Measurements from ENCODE around the gene C9orf78. TPM values are rescaled to one million over a fixed set of nuclear protein-coding genes. Genes with fewer than 3 reads are reported as not detected.

C9orf78 gene
- total and polyA plus RNA-seq, 9 of the 15 experiments (the other 6 are each of a cell fraction or from before 2014, with no cell fraction given) = 94.6 to 266 (median 202) TPM

GRCh38 chr9:129860653-129861446, 25.8 kb upstream of the C9orf78 start (continued):
- TF ChIP-seq MAX (CRISPR knock-in tag; IDR thresholded peaks at IDR 0.05) = peak; percentile 42; the same call in 1 of the 2 replicates
- TF ChIP-seq SIX5 (IDR thresholded peaks at IDR 0.05; ENCODE audit: borderline replicate concordance in 1 of 2, insufficient read depth in 1 of 2, low read depth in 1 of 2, low read length in 2 of 2) = no peak
- 0 out of 2 replicates have a peak, but pooled peaks have one; percentile 15 for TF ChIP-seq RBFOX2 (IDR thresholded peaks at IDR 0.05; ENCODE audit: low read depth, low read length)
- peak; percentile 41; the same call in 1 of the 2 replicates for TF ChIP-seq USF1 (CRISPR knock-in tag; IDR thresholded peaks at IDR 0.05)
- TF ChIP-seq ZFP36 (IDR thresholded peaks at IDR 0.05; ENCODE audit: low read depth, low read length, partially characterized antibody) = no peak
- no peak; the same call in 1 of the 2 replicates for TF ChIP-seq TCF3 (CRISPR knock-in tag; IDR thresholded peaks at IDR 0.05)
- peak; percentile 52; the same call in 1 of the 2 replicates for TF ChIP-seq JUND (IDR thresholded peaks at IDR 0.05; ENCODE audit: borderline replicate concordance, low read depth, low read length)
- no peak; the same call in 2 of the 3 replicates for TF ChIP-seq JUND (tag; IDR thresholded peaks at IDR 0.05; ENCODE audit: borderline replicate concordance, low read depth, low read length)
- TF ChIP-seq HMG20B (CRISPR knock-in tag; IDR thresholded peaks at IDR 0.05) = no peak
- TF ChIP-seq FOXO4 (CRISPR knock-in tag; IDR thresholded peaks at IDR 0.05) = no peak
- TF ChIP-seq NEUROD1 (IDR thresholded peaks at IDR 0.05; ENCODE audit: borderline replicate concordance, low read depth, low read length, partially characterized antibody) = peak; percentile 21
- 0 out of 4 replicates have a peak, but pooled peaks of 1 of the 2 experiments have one; percentile 29 for TF ChIP-seq HDAC1 (IDR thresholded peaks at IDR 0.05)
- TF ChIP-seq YY1 (IDR thresholded peaks at IDR 0.05; ENCODE audit: borderline replicate concordance in 1 of 3, control insufficient read depth in 1 of 3, extremely low read depth in 1 of 3, insufficient read depth in 3 of 3, insufficient read length in 1 of 3, insufficient replicate concordance in 2 of 3, low read depth in 1 of 3, low read length in 2 of 3) = peak in 1 of 3 experiments; percentile 46
- no peak for TF ChIP-seq RBM17 (IDR thresholded peaks at IDR 0.05; ENCODE audit: borderline replicate concordance, low read depth, low read length)
- 0 out of 2 replicates have a peak, but pooled peaks have one; percentile 44 for TF ChIP-seq THAP12 (CRISPR knock-in tag; IDR thresholded peaks at IDR 0.05)
